Fibroblast of the conjunctiva (primary cell): ENCODE data around the gene PFDN2.
"Not testable (repeated sequence)": the region's sequence is repeated elsewhere in the genome, so short reads cannot be mapped to it uniquely, and the experiment has no call there.

Experiments
- DNase-seq: peaks from one replicate; pipeline ENCODE4 v3.0.0-alpha.2; 2010; ENCODE audit warnings: low read depth

Gene PFDN2

DNA sequence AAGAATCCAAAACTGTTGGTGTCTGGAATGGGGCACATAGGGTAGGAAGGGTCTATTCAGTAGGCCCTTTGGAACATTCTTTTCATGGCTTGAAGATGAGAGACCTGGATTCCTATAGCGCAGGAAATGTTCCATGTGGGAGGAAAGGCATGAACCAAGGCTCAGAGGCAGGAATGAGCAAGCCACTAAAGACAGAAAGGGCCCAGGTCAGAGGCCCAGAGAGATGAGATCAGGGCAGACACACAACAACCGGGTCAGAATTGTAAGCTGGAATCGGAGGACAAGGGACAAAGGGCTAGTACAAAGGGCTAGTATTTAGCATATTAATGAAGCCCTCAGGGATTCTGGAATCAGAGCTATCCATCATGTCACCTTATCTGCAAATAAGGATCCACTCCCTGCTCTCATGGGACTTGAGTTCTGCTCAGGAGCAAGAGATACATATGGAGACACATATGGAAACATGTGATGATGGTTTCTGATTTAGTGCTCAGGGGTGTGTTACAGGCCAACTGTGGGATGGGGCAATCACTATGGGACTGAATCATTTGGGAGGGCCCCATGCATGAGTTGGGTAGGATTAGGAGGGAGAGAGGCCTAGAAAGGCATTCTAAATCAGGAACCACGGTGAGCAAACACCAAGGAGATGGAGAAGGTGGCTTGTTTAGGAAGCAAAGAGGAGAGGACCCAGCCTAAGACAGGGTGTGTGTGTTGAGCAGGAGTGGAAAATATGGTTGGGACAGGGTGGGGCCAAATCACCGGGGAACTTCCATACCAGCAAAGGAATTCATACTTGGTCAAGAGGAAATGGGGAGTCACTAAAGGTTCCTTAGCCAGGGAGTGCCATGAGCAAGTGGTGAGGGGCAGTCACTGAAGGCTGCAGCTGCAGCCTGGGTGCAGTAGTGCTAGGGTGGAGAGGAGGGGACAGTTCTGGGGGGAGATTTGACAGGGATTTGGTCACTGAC, 37.1 kb downstream of the PFDN2 start:
- no peak for DNase-seq

DNA sequence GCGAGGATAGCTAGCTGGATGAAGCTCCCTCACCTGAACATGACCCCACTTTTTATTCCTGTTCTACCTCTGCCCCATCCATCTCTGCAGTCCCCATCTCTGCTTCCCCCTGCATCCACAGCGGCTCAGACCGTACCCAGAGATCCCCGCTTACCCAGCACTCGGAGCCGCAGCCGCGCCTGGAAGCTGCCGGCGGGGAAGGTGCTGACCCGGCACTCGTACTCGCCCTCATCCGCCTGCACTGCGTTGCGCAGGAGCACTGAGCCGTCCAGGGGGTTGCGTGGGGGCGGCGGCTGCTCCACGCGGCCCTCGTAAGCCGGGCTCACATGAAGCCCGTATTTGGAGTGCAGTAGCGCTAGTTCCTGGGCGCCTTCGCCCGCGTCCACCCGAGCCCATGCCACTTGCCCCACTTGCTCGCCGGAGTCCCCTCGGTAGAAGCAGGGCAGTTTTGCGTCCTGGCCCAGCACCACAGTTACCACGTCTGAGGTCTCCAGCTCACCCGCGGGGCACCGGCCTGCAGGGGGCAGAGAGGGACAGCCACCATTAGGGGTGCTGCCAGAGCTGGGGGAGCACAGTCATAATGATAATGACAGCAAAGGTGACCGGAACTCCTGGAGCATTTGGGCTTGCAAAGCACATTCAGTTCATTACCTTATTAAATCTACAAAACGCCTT, 38.3 kb downstream of the PFDN2 start:
- DNase-seq = no peak

DNA sequence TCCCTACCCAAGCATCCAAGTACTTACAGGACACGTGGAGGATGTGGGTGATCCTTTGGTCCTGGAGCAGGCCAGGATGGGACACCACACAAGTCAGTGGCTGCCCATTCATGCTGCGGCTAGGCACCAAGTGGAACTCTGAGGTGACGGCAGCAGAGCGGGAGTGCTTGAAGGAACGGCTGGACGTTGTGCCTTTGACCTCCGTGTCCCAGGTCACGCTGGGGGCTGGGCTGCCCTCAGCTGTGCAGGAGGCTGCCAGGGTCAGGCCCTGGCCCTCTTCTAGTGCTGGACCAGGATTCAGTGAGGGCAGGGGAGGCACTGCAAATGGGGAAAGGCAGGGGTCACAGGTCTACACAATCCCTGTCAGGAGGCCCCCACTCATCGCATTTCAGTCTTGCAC, 40.4 kb downstream of the PFDN2 start:
- DNase-seq = no peak

DNA sequence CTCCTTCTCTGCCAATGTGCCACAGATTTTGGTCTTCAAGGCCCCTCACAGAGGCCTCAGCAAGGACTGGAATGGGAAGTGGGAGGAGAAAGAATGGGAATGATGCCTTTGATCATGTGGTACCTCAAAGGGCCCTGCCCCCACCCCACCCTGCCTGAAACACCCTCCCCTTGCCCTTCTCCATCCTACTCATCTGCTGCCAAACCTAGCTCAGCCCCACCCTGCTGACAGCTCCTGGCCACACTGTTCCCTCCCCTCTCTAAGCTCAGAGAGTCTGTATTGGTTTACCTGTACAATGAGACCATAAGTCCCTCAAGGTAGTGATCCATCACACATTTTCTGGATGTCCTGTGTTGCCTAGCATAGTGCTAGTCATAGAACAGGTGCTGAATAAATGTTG, 41.4 kb downstream of the PFDN2 start:
- DNase-seq = no peak

DNA sequence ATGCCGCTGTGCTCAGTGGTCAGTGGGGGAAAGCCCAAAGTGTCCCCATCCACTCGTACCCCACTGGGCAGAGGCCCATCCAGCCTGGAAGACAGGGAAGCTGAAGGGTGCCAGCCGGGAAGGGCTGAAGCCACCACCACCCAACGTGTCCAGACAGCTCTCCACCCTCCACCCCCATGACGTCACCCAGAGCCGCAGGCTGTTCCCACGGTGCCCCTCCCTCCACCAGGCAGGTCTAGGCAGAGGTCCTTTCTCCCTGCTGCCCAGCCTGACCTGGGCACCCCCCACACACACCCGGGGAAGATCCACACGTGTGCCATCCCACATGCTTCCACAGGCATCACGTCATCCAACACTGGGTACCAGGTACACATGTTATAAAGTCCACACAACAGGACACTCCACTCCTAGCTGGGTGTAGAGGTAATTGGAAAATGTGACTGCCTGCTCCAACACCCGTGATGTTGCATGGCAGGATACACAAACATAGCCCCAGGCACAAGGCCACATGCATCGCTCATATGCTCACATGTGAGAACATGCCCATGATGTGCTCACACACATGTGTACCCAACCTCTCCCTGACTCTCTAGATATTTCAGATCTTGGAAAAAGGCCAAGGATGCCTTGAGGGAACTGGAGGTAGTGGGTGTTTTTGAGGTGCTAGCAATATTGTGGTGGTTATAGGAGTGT, 43.0 kb downstream of the PFDN2 start:
- no peak for DNase-seq

DNA sequence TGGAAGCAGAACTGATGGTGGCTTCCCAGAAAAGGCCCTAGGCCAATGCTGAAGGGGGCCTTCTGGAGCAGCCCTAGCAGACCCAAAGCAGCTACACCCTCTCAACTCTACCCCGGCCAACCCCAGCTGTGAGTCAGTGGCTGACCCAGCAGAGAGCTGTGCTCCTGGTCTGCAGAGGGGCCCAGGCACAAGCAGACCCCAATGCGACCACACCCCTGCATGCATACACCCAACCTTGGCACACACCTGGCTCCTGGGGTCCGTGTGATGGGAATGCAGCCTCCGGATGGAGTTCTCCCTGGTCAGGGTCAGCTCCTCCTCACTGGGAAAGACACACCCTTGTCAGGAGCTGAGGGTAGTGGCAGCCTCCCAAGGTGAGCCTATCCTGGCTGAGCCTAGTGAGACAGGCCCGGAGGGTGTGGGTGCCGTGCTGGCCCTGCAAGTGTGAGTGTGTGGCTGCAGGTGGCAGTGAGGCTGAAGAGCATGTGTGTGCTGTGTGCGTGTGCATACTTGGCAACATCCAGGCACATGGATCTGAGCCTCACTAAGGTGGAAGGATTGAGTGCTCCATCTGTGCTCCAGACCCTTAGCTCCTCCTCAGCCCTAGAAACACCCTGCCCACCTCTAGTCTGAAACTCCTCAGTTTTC, 44.2 kb downstream of the PFDN2 start:
- no peak for DNase-seq

DNA sequence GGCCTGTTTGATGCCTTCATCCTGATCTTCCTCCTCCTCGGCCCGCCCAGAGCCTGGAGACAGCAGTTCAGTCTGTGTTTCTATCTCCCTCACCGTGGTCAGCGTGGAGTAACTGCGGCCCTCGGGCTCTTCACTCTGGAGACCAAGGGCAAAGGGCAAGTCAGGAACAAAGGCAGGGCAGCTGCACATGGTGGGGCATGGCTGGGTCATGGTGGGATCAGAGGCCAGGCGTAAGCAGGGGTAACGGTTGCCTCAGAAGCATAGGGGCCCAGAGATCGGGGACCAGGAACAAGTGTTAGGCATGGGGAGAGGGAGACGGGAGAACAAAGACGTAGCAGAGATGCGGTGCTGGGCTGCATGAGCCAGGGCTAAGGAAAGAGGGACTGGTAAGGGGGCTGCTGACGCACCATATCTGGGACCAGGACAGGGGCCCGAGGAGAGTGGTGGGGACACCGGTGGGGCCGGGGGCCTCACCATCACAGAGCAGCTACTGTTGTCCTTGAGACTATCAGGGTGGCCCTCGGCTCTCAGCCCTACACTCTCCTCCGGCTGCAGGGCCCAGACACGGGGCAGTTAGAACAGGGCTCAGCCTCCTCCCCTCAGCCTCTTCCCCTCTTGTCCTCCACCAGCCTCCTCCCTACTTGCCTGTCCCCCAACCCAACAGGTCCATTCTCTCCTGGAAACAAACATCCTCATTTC, 44.9 kb downstream of the PFDN2 start:
- no peak for DNase-seq

DNA sequence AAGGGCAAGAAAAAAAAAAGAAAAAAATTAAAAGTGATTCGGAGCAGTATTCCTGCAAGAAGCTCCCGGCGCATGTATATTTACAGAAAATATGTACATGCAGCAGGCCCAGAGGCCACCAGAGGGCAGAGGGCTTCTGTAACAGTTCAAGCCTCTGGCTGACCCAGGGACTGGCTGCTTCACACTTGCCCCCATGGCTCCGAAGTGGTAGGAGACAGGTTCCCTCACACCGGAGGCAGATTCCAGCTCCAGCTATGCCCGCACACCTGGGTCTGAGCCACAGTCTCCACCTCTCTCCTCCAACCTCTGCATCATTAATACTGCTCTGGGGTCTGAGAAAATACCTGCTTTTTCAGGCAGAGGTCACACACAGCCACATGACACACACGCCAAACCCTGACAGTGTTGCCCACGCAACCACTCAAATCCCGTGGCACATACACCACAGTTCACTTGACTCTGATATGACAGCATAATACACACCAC, 45.9 kb downstream of the PFDN2 start:
- peak; percentile 17 for DNase-seq

DNA sequence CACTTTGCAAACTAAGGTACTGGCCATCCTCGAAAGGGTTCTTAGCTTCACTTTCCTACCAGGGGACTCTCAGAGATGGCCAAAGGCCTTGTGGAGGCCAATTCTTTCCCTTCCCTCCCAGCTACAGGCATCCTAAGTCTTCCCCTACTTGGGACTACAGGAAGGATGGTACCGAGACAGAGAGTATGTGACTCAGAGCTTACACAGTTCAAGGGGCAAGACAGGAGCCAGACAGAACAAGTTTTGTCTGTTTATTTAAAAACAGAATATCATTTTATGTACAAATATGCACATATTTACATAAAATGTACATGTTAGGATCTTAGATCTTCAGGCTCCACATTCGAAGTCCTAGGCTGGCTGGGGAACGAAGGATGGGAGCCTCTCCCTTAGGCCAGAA, 47.1 kb downstream of the PFDN2 start:
- no peak for DNase-seq

DNA sequence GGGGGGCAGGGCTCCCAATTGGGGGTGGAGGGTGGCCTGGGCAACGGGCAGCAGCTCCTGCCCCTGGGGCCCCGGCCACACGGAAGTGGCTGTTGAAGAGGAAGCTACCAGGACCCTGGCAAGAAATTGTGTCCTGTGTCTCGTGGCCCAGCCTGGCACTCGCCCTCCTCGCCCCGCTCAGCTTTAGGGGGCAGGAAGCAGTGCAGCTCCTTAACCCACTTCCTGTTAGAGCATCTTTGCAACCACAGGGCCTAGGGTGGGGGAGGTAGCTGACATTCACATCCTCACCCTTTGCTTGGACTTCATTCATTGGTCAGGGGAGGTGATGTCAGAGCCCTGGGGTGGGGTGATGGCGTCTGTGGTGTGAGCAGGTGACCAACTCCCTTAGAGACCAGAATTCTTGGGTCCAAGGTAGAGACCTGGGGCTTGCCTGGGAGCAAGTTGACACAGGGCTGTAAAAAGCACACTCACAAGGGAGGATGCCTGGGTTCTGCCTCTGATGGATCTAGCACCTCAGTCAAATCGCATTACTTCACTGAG, 48.0 kb downstream of the PFDN2 start, which contains the start of gene ARHGAP30:
Gene ARHGAP30 (minus strand): TSS at position 161 of the 540 bp plus-strand sequence. CDS start 267 bp downstream, outside the sequence.
- no peak for DNase-seq

DNA sequence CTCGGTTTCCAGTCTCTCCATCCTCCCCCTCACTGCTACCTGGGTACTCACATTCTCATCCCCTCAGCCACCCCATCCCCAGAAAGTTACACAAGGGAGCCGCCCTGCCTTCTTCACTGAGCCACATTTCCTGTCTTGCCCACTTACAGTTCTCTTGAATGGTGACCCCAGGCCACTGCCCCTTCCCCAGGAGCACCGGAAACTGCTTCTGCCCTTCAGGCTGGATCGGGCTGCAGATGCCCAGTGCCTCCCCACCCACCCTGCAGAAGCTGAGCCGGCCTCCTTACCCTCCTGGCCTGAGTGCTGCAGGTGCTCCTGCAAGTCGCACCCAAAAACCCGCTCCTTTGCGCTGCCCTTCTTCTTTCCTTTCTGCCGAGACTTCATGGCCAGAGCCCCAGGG, 48.6 kb downstream of the PFDN2 start:
- DNase-seq = no peak

DNA sequence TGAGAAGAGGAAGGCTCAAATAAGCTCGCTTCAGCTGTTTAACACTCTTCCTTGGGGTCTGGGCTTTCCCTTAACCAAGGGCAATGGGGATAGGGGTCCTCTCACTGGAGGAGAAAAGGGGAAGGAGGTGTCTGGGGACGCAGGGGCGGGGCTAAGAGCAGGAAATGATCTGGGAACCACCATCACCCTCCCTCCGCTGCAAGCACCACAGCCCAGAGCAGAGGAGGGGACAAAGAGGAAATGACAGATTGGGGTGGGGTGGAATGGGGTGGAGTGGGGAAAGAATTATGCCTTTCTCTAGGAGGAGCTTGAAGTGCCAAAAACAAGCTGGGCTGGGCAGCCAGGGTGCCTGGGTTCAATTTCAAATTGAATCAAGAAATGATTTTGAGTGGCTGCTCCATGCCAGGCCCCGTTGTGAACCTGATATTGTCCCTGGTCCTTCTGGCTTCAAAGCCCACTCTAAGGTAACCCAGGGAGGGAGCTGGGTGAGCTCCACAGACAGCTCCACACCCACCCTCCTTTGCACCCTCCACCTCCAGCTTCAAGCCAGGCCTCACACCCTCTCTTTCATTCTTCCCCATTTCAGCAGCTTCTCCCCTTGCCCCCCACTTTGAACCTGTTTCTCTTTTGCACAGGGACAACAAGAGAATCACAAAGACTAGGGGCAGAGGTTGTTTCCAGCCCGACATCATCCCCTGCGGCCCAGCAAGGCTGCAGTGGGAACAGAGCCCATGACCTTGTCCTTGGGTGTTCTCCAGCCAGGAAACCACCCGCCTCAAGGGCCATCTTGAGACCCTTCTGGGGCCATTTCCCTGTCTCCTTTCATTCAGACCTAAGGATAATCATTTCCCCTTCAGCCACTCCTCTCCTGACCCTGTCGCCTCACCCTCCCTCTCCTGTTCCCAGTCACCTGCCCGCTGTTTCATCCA, 49.3 kb downstream of the PFDN2 start:
- DNase-seq = no peak

DNA sequence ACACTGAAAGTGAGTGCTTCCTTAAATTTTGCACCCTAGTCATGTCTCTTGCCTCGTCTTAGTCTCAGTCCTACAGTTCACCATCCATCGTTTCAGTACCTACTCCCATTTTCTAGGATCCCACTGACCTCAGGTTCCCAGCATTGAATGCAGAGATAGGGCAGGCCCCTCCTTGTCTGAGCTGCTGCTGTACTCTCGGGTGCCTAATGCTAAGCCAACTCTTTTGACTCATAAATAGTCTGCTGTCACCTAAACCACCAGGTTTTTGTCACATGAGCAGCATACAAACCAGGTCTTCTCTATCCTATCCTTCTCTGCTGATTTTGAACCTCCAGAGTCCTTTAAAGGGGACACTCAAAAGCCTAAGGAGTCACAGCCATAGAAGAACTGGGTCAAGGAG, 51.1 kb downstream of the PFDN2 start:
- DNase-seq = no peak

DNA sequence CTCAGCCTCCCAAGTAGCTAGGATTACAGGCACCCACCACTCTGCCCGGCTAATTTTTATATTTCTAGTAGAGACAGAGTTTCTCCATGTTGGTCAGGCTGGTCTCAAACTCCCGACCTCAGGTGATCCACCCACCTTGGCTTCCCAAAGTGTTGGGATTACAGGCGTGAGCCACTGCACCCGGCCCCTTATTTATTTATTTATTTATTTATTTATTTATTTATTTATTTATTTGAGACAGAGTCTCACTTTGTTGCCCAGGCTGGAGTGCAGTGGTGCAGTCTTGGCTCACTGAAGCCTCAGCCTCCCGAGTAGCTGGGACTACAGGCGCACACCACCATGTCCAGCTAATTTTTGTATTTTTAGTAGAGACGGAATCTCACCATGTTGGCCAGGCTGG, 52.2 kb downstream of the PFDN2 start:
- not testable (repeated sequence) for DNase-seq

DNA sequence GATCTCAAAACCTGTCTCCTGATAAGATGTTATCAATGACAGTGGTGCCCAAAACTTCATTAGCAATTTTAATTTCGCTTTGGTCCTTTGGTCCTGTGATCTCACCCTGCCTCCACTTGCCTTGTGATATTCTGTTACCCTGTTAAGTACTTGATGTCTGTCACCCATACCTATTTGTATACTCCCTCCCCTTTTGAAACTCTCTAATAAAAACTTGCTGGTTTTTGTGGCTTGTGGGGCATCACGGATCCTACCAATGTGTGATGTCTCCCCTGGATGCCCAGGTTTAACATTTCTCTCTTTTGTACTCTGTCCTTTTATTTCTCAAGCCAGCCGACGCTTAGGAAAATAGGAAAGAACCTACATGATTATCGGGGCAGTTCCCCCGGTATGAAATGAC, 53.9 kb downstream of the PFDN2 start:
- not testable (repeated sequence) for DNase-seq

DNA sequence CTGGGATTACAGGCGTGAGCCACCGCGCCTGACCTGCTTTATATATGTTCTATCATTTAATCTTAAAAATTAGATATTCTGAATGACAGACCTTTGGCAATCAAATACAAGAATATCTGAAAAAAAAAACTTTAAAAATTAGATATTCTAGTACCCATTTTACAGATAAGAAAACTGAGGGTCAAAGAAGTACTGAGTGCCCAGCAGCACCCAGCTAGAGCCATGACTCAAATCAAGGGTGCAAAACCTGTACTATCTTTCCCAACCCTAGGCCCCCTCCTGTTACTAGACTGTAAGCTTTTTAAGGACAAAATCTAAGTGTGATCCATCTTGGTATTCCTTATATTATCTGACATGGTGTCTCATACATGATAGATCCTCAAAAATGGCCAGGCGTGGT, 56.4 kb downstream of the PFDN2 start:
- DNase-seq = no peak

DNA sequence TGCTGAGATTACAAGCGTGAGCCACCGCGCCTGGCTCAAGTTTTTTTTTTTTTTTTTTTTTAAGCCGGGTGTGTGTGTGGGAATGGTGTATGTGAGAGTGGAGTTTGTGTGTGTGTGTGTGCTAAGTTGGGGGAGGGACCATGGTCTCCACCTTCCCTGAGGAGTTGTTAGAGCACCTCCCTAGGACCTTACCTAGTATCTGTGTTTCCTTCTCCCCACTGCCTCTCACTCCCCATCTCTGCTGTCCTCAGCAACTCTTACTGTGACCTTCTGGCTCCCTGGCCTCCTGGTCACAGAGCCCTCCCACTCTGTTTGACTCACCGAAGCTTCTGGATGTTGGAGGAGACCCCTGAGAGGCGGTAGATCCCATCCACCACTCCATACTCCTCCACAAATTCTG, 58.5 kb downstream of the PFDN2 start:
- DNase-seq = no peak

DNA sequence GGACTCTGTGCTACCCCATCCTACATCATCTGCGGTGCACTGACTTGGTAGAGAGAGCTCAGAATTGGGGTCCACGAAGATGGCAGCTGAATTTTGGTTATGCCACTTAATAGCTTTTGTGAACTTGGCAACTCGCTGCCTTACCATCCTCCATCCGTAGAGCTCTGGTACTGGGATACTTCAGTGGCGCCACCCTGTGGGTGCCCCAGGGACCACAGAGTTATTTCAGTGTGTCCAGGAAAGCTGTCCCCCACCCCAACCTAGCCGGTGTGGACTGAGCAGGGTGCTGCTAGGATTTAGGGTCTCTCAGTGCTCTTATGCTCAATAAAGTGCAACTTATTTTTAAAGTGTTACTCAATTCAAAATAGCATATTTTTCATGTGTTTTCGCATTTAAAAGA, 63.0 kb downstream of the PFDN2 start:
- no peak for DNase-seq

DNA sequence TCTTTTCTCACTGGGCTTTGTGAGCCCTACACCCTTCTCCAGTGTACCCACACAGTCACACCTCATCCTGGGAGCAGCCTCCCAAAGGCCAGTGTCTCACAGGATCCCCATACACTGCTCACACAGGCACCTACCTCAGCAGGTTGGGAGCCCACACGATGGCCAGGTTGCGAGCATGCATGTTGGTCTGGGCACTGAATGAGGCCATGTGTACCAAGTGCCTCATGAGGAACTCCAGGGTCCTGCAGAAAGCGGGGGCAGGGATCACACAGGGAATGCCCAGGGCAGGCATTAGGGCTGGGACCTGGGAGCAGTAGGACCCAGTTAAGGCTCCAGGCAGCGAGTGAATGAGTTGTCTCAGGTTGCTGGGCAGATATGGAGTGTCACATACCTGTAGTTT, 63.6 kb downstream of the PFDN2 start:
- DNase-seq = no peak

DNA sequence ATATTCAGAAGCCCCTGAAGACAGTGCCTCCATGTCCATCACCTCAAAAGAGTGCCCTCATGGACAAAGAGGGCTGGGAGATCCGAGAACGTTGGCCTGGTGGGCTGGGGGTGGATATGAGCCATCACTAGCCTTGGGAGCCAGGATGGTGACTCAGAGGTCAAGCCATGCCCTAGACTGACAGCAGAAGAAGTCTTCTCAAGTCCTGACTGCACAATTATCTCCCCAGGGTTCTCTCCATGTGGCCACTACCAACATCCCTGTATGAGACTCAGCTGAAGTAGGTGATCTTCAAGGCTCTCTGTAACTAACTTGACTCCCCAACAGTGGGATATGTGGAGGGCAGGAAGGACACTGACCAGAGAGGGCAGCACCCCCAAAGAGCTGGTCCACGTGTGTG, 64.9 kb downstream of the PFDN2 start:
- DNase-seq = no peak
